RPMI8226 (cell line): ENCODE data around the gene DBH.

ENCODE experiments used
- DNase-seq: peaks from one replicate; pipeline ENCODE4 v3.0.0-alpha.2; 2015

The DBH gene

GRCh38 chr9:133627341-133627740 is 8.8 kb upstream of the DBH start:
- no peak for DNase-seq

- DNase-seq = no peak
These were observed 7.4 kb upstream of the DBH start for GRCh38 chr9:133628766-133629165.

GRCh38 chr9:133629221-133630110 is 6.7 kb upstream of the DBH start:
- no peak for DNase-seq

- DNase-seq = no peak
These were observed 5.1 kb upstream of the DBH start for GRCh38 chr9:133631111-133631510.

- DNase-seq = peak; percentile 79
These were observed 3.1 kb upstream of the DBH start for GRCh38 chr9:133632806-133633680.

GRCh38 chr9:133633681-133634080 is 2.5 kb upstream of the DBH start:
- no peak for DNase-seq

GRCh38 chr9:133634081-133634691 is 2.0 kb upstream of the DBH start:
- peak; percentile 59 for DNase-seq

GRCh38 chr9:133635098-133635497 is 1.1 kb upstream of the DBH start:
- DNase-seq = no peak

GRCh38 chr9:133636902-133637301 is 739 bp downstream of the DBH start:
- DNase-seq = no peak

- DNase-seq = no peak
These were observed 1.4 kb downstream of the DBH start for GRCh38 chr9:133637451-133638055.

- no peak for DNase-seq
These were observed 1.9 kb downstream of the DBH start for GRCh38 chr9:133638076-133638475.

GRCh38 chr9:133638711-133639110 is 2.5 kb downstream of the DBH start:
- DNase-seq = no peak

GRCh38 chr9:133639613-133640012 is 3.5 kb downstream of the DBH start:
- no peak for DNase-seq

- DNase-seq = no peak
These were observed 4.0 kb downstream of the DBH start for GRCh38 chr9:133640160-133640559.

- DNase-seq = no peak
These were observed 4.6 kb downstream of the DBH start for GRCh38 chr9:133640580-133641395.

GRCh38 chr9:133641396-133641655 is 5.2 kb downstream of the DBH start:
- DNase-seq = no peak

GRCh38 chr9:133641861-133642595 is 5.9 kb downstream of the DBH start:
- DNase-seq = no peak

GRCh38 chr9:133642708-133643361 is 6.7 kb downstream of the DBH start:
- no peak for DNase-seq

- no peak for DNase-seq
These were observed 7.2 kb downstream of the DBH start for GRCh38 chr9:133643362-133643755.

- DNase-seq = no peak
These were observed 8.0 kb downstream of the DBH start for GRCh38 chr9:133643978-133644760.
